Measurements from ENCODE around the gene ADGRG1.

The ADGRG1 gene

DNA sequence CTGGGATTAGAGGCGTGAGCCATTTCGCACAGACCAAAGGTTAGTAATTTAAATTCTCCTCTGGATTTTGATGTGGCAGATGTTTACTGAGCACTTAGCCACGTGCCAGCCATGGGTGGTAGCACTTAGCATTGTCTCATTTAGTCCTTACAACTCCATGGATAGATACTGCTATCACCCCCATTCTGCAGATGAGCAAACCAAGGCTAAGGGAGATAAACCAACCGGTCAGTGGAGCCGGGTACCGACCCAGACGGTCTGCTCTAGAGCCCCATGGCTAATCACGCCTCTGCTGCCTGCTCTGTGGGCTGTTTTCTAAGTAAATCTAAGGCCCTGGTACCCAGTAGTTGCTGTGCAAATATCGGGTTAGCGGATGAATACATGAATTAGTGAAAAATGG lies 12.6 kb upstream of the ADGRG1 start:
- H3K4me3 ChIP-seq (ENCODE audit: control insufficient read depth in 1 of 7, extremely low read depth in 1 of 7, insufficient read depth in 4 of 7, low read depth in 2 of 7, low read length in 6 of 7) = no peak overlapping the region
- H3K36me3 ChIP-seq (ENCODE audit: control insufficient read depth in 4 of 4, insufficient read depth in 4 of 4, low read length in 3 of 4) = no peaks in the 10 kb centered on the region
- H3K27ac ChIP-seq (ENCODE audit: insufficient read depth in 1 of 2, low read depth in 1 of 2, low read length in 2 of 2, poor library complexity in 1 of 2, severe bottlenecking in 2 of 2) = no peak overlapping the region
- POLR2A ChIA-PET = no interaction called here
- no peaks in the 10 kb centered on the region for H3K27me3 ChIP-seq (replicated peaks in 2 of 5; ENCODE audit: control insufficient read depth in 4 of 5, insufficient read depth in 5 of 5, low read length in 4 of 5)
- no peak for DNase-seq
- H3K4me1 ChIP-seq (ENCODE audit: control extremely low read depth in 1 of 4, control insufficient read depth in 4 of 4, insufficient read depth in 4 of 4, low read length in 3 of 4) = peaks cover 0 to 26% (median 14%) of the 10 kb centered on the region in 4 experiments
- CTCF ChIA-PET = interaction anchor here (0.7 to 1.9 kb wide), 8 partner anchors 9 to 40 kb away, joined by 3 to 11 read pairs (median 4); partner anchors contain the start of gene ADGRG1
- no peaks in the 10 kb centered on the region for H3K9me3 ChIP-seq (ENCODE audit: control extremely low read depth in 1 of 5, control insufficient read depth in 4 of 5, insufficient read depth in 2 of 5, low read depth in 1 of 5, low read length in 4 of 5)
- WGBS (ENCODE audit: insufficient coverage) = 96% methylated on average over 9 of the region's 10 CpGs

DNA sequence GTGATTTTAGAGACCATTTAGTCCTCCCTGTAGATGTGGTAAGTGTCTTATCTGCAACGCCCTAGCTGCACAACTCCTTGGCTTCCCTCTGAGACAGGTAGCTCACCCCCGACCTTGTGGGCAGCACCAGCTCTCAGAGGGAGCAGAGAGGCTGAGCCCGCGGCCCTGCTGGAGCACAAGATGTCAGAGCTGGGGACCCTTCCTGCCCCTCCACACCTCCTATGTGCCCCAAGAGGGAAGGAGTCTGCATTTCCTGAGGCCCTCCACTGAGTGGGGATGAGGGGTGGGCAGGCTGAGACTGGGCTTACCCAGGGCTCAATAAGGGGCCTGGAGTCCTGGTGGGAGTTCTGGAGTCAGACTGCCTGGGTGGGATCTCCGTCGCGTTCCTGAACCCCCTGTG lies 12.2 kb upstream of the ADGRG1 start:
- H3K4me1 ChIP-seq (ENCODE audit: control extremely low read depth in 1 of 4, control insufficient read depth in 4 of 4, insufficient read depth in 4 of 4, low read length in 3 of 4) = peaks cover 0 to 25% (median 14%) of the 10 kb centered on the region in 4 experiments
- H3K36me3 ChIP-seq (ENCODE audit: control insufficient read depth in 4 of 4, insufficient read depth in 4 of 4, low read length in 3 of 4) = no peaks in the 10 kb centered on the region
- no peak overlapping the region for H3K4me3 ChIP-seq (ENCODE audit: control insufficient read depth in 1 of 7, extremely low read depth in 1 of 7, insufficient read depth in 4 of 7, low read depth in 2 of 7, low read length in 6 of 7)
- ChIA-PET POLR2A (no interaction called here), CTCF (interaction anchor here (0.9 to 1.7 kb wide), 5 partner anchors 10 to 24 kb away, joined by 3 to 11 read pairs (median 4); partner anchors contain the start of gene ADGRG1)
- no peak overlapping the region for H3K27ac ChIP-seq (ENCODE audit: insufficient read depth in 1 of 2, low read depth in 1 of 2, low read length in 2 of 2, poor library complexity in 1 of 2, severe bottlenecking in 2 of 2)
- no peaks in the 10 kb centered on the region for H3K27me3 ChIP-seq (replicated peaks in 2 of 5; ENCODE audit: control insufficient read depth in 4 of 5, insufficient read depth in 5 of 5, low read length in 4 of 5)
- H3K9me3 ChIP-seq (ENCODE audit: control extremely low read depth in 1 of 5, control insufficient read depth in 4 of 5, insufficient read depth in 2 of 5, low read depth in 1 of 5, low read length in 4 of 5) = no peaks in the 10 kb centered on the region
- no peak for DNase-seq
- WGBS (ENCODE audit: insufficient coverage) = 100% methylated on average over 1 of the region's 7 CpGs

DNA sequence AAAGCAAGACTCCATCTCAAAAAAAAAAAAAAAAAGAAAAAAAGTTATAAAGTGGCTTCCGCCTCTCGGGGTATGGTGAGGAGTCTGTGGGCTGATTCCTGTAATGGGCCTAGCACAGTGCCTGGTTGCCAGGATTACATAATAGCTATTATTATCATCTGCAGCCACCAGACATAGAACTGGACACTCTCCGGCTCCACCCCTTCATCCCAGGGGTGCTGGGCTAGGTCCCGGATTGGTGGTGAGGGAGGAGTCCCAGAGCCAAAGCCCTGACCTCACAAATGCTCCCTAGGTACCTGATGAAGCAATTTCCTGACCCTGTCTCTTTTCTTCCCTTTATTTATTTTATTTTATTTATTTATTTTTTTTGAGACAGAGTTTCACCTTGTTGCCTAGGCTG lies 11.6 kb upstream of the ADGRG1 start:
- Histone ChIP-seq H3K36me3 (ENCODE audit: control insufficient read depth in 4 of 4, insufficient read depth in 4 of 4, low read length in 3 of 4) (no peaks in the 10 kb centered on the region), H3K27ac (ENCODE audit: insufficient read depth in 1 of 2, low read depth in 1 of 2, low read length in 2 of 2, poor library complexity in 1 of 2, severe bottlenecking in 2 of 2) (no peak overlapping the region), H3K27me3 (replicated peaks in 2 of 5; ENCODE audit: control insufficient read depth in 4 of 5, insufficient read depth in 5 of 5, low read length in 4 of 5) (no peaks in the 10 kb centered on the region), H3K9me3 (ENCODE audit: control extremely low read depth in 1 of 5, control insufficient read depth in 4 of 5, insufficient read depth in 2 of 5, low read depth in 1 of 5, low read length in 4 of 5) (no peaks in the 10 kb centered on the region), H3K4me3 (ENCODE audit: control insufficient read depth in 1 of 7, extremely low read depth in 1 of 7, insufficient read depth in 4 of 7, low read depth in 2 of 7, low read length in 6 of 7) (no peak overlapping the region), H3K4me1 (ENCODE audit: control extremely low read depth in 1 of 4, control insufficient read depth in 4 of 4, insufficient read depth in 4 of 4, low read length in 3 of 4) (peaks cover 0 to 25% (median 14%) of the 10 kb centered on the region in 4 experiments)
- DNase-seq = no peak
- WGBS (ENCODE audit: insufficient coverage) = 90% methylated on average over 2 of the region's 4 CpGs
- POLR2A ChIA-PET = no interaction called here
- CTCF ChIA-PET = interaction anchor here (0.9 to 1.7 kb wide), 3 partner anchors 10 to 25 kb away, joined by 3 to 11 read pairs (median 3); partner anchors contain the start of gene ADGRG1

DNA sequence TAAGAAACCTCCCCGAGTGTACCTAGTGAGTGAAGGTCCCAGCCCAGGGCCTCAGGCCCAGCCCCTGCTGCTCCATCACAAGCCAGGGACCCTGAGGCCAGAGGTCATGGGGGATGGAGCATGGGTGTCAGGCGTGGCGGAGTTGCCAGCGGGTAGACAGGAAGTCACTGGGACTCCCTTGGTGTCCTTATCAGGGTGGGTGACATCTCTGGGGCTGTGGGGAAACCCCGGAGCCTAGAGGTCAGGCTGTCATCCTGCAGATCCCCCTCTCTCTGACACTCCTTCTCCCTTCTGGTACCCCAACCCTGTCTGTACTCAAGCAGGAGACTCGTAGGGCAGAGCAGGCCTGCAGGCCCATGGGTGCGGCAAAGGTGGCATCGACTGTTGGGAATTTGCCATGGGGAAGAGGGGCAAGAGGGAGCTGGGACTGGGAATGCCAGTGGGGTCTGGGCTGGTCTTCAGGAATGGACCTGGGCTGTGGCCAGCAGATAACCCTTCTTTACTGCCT lies 10.8 kb upstream of the ADGRG1 start:
- no peaks in the 10 kb centered on the region for H3K36me3 ChIP-seq (ENCODE audit: control insufficient read depth in 4 of 4, insufficient read depth in 4 of 4, low read length in 3 of 4)
- H3K27me3 ChIP-seq (replicated peaks in 2 of 5; ENCODE audit: control insufficient read depth in 4 of 5, insufficient read depth in 5 of 5, low read length in 4 of 5) = no peaks in the 10 kb centered on the region
- no peaks in the 10 kb centered on the region for H3K9me3 ChIP-seq (ENCODE audit: control extremely low read depth in 1 of 5, control insufficient read depth in 4 of 5, insufficient read depth in 2 of 5, low read depth in 1 of 5, low read length in 4 of 5)
- H3K4me1 ChIP-seq (ENCODE audit: control extremely low read depth in 1 of 4, control insufficient read depth in 4 of 4, insufficient read depth in 4 of 4, low read length in 3 of 4) = peaks cover 0 to 25% (median 14%) of the 10 kb centered on the region in 4 experiments
- 95% methylated on average over 6 of the region's 8 CpGs for WGBS (ENCODE audit: insufficient coverage)
- DNase-seq = peak in 1 of 3 donors; percentile 44
- POLR2A ChIA-PET = no interaction called here
- CTCF ChIA-PET = interaction anchor here (0.8 to 4.8 kb wide), 5 partner anchors 8 to 31 kb away, joined by 3 to 36 read pairs (median 4); no protein-coding TSS in a partner anchor
- H3K4me3 ChIP-seq (ENCODE audit: control insufficient read depth in 1 of 7, extremely low read depth in 1 of 7, insufficient read depth in 4 of 7, low read depth in 2 of 7, low read length in 6 of 7) = no peak overlapping the region
- no peak overlapping the region for H3K27ac ChIP-seq (ENCODE audit: insufficient read depth in 1 of 2, low read depth in 1 of 2, low read length in 2 of 2, poor library complexity in 1 of 2, severe bottlenecking in 2 of 2)

DNA sequence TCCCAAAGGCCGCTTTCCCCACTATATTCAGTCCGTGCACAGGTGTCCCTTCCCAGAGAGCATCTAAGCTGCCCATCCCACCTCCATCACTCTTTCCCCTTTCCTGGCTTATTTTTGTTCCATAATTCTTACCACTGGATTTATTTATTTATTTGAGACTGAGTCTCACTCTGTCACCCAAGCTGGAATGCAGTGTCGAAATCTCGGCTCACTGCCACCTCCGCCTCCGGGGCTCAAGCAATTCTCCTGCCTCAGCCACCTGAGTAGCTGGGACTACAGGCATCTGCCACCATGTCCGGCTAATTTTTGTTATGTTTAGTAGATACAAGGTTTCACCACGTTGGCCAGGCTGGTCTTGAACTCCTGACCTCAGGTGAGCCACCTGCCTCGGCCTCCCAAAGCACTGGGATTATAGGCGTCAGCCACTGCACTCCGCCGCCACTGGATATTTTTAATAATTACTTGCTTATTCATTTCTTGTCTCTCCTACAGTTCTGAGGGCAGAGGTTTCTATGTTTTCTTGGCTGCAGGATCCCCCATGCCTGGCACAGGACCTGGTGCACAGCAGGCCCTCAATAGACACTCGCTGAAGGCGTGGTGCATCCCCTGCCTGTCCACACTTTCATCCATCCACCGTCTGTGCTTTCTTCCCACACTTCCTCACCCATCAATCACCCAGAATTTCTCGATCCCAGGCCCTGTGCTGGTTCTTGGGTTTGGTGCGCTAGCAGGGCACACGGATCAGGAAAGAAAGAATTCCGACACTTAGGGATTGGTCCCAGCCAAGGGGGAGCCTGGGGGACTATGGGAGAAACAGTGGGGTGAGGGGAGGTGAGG lies 9.9 kb upstream of the ADGRG1 start:
- peaks cover 0 to 25% (median 14%) of the 10 kb centered on the region in 4 experiments for H3K4me1 ChIP-seq (ENCODE audit: control extremely low read depth in 1 of 4, control insufficient read depth in 4 of 4, insufficient read depth in 4 of 4, low read length in 3 of 4)
- no peak for DNase-seq
- ChIA-PET POLR2A (no interaction called here), CTCF (interaction anchor here (0.7 to 4.8 kb wide), 8 partner anchors 9 to 30 kb away, joined by 3 to 36 read pairs (median 4); no protein-coding TSS in a partner anchor)
- H3K9me3 ChIP-seq (ENCODE audit: control extremely low read depth in 1 of 5, control insufficient read depth in 4 of 5, insufficient read depth in 2 of 5, low read depth in 1 of 5, low read length in 4 of 5) = no peaks in the 10 kb centered on the region
- no peaks in the 10 kb centered on the region for H3K36me3 ChIP-seq (ENCODE audit: control insufficient read depth in 4 of 4, insufficient read depth in 4 of 4, low read length in 3 of 4)
- 95% methylated on average over 9 of the region's 19 CpGs for WGBS (ENCODE audit: insufficient coverage)
- no peak overlapping the region for H3K27ac ChIP-seq (ENCODE audit: insufficient read depth in 1 of 2, low read depth in 1 of 2, low read length in 2 of 2, poor library complexity in 1 of 2, severe bottlenecking in 2 of 2)
- H3K4me3 ChIP-seq (ENCODE audit: control insufficient read depth in 1 of 7, extremely low read depth in 1 of 7, insufficient read depth in 4 of 7, low read depth in 2 of 7, low read length in 6 of 7) = no peak overlapping the region
- H3K27me3 ChIP-seq (replicated peaks in 2 of 5; ENCODE audit: control insufficient read depth in 4 of 5, insufficient read depth in 5 of 5, low read length in 4 of 5) = no peaks in the 10 kb centered on the region

DNA sequence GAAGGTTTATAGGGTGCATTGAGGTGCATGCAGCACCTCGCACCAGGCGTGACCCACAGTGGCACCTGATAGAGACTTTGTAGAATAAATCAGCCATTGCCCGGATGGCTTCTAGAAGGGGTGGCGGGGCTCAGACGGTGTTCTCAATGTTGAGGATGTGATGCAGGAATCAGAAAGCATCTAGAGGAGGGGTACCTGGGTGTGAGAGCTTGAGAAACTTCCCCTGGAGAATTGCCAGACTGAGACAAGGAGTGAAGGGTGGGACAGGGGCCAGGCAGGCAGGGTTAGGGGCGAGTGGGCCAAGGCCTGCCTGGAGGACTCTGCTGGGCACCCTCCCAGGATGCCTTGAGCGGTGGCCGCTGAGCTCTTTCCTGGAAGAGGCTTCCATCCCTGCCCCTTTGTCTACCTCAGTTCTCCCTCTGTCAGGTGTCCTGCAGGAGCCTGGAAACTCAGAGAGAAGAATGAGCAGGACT lies 9.3 kb upstream of the ADGRG1 start:
- H3K9me3 ChIP-seq (ENCODE audit: control extremely low read depth in 1 of 5, control insufficient read depth in 4 of 5, insufficient read depth in 2 of 5, low read depth in 1 of 5, low read length in 4 of 5) = no peaks in the 10 kb centered on the region
- no peak for DNase-seq
- no peak overlapping the region for H3K27ac ChIP-seq (ENCODE audit: insufficient read depth in 1 of 2, low read depth in 1 of 2, low read length in 2 of 2, poor library complexity in 1 of 2, severe bottlenecking in 2 of 2)
- ChIA-PET POLR2A (no interaction called here), CTCF (interaction anchor here (0.8 to 4.8 kb wide), 3 partner anchors 10 to 26 kb away, joined by 3 to 36 read pairs (median 10); no protein-coding TSS in a partner anchor)
- H3K4me3 ChIP-seq (ENCODE audit: control insufficient read depth in 1 of 7, extremely low read depth in 1 of 7, insufficient read depth in 4 of 7, low read depth in 2 of 7, low read length in 6 of 7) = no peak overlapping the region
- H3K36me3 ChIP-seq (ENCODE audit: control insufficient read depth in 4 of 4, insufficient read depth in 4 of 4, low read length in 3 of 4) = no peaks in the 10 kb centered on the region
- peaks cover 0 to 22% (median 15%) of the 10 kb centered on the region in 4 experiments for H3K4me1 ChIP-seq (ENCODE audit: control extremely low read depth in 1 of 4, control insufficient read depth in 4 of 4, insufficient read depth in 4 of 4, low read length in 3 of 4)
- no peaks in the 10 kb centered on the region for H3K27me3 ChIP-seq (replicated peaks in 2 of 5; ENCODE audit: control insufficient read depth in 4 of 5, insufficient read depth in 5 of 5, low read length in 4 of 5)
- 87% methylated on average over 8 of the region's 8 CpGs for WGBS (ENCODE audit: insufficient coverage)
